CD4-positive, alpha-beta T cell treated with Interleukin-15 for 1 hour (primary cell): ENCODE results near the gene SOX9.
"Not testable (repeated sequence)": the region's sequence is repeated elsewhere in the genome, so short reads cannot be mapped to it uniquely, and the experiment has no call there.

Source experiments
- DNase-seq: peaks from one replicate; pipeline ENCODE4 v3.0.0-alpha.2; 2020

The SOX9 gene

DNA sequence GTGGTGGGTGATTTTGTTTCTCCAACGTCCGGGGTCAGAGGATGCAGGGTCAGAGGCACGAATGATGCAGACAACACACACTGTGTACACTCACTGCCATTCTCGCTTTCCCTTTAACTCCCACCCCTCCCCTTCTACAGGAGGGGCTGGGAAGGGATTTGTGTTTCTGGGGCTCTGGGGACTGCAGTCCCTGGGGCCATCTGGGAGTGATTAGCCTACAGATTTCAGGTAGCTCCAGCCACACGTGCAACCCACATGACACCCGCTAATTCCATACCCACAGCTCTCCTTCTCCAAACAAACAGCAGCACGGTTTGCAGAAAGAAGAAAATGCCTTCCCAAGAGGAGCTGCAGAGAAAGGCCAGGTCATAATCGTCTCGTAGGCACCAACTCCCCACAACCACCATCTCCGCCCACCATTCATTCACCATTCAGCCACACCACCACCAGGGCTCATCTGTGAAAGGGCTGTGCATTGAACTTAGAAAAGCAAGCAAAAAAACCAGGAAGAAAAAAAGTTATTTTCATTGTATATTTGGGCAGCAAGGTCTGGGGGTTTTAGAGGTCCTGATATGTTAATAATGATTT lies 9.4 kb upstream of the SOX9 start:
- DNase-seq: no peak

DNA sequence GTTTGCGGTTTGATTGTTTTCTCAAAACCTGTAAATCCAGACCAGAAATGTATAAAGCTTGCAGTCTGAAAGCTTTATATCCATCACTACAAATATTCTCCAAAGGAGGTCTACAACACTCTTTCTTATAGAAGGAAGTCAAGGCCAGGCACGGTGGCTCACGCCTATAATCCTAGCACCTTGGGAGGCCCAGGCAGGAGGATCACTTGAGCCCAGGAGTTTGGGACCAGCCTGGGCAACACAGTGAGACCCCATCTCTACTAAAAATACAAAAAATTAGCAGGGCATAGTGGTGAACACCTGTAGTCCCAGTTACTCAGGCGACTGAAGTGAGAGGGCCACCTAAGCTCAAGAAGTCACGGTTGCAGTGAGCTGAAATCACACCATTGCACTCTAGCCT lies 8.9 kb upstream of the SOX9 start:
- DNase-seq: not testable (repeated sequence)

DNA sequence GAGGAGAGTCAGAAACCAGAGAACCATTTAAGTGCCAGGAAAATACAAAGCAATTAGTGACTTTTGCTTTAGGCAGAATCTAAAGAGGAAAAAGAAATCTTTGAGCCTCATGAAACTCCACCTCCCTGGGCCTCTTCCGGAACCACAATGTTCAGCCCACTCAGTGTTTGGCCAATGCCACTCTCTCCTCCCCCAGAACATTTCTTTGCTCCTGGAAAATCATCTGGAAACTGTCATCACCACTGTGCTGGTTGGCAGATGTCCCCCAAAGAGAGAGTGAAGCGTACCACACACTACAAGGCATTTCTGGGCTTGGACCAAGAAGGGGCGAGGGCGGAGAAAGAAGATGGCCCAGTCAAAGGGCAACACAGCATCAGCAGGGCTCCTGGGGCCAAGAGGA lies 7.1 kb upstream of the SOX9 start:
- no peak for DNase-seq

DNA sequence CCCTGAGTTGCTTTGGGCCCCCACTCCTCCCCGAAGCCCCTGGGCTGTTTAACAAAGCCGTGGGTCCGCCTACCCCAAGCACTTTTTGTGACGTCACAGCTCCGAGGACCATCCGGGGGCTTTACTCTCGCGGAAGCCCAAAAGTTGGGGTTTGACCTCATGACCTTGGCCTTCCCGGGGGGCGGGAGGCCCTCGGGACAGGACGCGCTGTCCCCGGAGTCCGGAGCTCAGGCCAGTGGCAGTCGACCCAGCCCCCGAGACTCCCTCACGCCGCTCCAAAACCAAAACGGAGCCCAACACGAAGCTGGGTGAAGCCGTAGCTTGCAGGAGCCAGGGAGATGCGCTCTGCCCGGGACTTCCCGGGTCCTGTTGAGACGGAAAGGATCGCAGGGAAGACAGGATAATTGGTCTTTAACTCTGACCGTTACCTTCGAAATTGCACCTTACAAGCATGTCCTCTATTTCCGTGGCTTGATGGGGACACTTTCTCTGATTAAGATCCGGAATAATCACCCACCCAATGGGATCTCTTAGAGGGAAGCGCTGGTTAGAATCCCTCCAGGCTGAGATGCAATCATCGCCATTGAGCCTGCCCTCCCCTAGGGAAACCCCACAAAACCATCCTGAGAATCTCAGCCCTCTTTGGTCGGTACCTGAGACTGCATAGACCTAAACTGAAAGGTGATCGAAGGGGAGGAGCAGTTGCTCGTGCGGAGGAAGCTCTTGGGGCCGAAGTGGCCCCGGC lies 4.9 kb upstream of the SOX9 start:
- no peak for DNase-seq

DNA sequence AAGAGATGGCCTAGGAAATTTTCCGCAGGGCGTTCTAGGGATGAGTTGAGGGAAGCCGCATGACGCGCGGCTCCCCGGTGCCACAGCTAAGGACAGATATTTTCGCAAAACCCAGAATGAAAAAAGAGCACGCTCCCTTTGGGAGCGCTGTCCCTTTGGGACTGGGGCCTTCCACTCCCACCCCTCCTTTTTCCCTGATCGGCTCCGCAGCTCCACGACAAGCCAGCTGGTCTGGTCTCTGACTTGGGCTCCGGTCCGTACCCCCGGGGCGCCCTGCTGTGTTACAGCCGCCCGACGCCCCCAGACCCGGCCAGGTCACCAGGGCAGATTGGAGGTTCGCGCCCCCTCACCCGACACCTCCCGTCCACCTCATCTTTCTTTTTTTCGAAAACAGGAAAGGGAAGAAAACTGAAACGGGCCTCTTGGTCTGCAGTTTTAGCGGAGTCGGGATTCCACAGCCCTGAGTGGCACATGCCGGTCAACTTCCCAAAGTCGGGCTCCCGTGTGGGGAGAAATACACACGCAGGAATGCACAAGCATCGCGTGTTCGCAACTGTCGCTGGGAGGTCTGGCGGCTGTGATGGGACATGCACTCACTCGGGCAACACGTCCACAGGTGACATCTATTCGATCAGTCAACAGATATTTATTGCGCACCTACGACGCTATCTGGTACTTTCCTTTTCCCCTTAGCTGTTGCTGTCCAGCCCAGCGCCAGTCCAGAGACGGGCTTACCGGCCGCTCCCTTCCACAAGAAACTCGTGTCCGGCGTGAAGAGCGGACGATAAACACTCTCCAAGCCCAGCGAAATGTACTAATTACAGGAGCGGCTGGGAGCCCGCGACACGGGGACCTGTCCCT lies 3.9 kb upstream of the SOX9 start:
- no peak for DNase-seq

DNA sequence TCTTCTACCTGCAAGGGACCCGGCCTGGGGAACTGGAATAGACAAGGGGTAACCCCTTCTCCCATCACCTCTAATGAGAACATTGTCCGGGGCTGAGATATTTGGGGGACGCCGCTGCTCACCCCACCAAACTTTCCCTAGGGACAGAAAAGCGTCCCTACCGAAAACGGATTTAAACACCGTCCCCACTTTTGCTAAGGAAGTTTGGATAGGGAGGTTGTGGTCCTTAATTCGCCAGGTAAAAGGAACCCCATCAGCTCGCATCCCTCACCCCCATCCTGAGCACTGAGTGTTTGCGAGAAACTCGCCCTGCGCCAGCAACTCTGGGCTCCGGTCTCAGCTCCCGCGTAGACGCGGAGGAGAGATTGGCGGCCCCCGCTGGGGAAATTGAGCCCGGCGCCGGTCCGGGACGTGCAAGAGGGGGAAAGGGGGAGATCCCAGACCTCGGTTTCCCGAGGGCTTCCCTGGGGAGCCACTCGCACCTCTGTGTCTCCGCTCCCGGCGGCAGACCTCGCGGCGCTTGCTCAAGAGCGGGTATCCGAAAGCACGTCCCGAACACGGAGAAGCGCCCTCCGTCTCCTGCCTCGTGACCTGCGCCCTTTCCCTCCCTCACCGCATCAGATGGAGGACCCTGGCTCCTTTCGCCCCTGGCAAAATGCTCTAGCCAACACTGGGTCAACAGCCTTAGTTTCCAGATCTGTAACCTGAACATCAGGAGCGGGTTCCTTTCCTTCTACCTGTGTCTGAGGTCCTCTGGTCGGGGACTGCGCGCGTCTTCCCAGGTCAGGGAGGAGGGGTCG lies 3.1 kb upstream of the SOX9 start:
- DNase-seq: no peak

DNA sequence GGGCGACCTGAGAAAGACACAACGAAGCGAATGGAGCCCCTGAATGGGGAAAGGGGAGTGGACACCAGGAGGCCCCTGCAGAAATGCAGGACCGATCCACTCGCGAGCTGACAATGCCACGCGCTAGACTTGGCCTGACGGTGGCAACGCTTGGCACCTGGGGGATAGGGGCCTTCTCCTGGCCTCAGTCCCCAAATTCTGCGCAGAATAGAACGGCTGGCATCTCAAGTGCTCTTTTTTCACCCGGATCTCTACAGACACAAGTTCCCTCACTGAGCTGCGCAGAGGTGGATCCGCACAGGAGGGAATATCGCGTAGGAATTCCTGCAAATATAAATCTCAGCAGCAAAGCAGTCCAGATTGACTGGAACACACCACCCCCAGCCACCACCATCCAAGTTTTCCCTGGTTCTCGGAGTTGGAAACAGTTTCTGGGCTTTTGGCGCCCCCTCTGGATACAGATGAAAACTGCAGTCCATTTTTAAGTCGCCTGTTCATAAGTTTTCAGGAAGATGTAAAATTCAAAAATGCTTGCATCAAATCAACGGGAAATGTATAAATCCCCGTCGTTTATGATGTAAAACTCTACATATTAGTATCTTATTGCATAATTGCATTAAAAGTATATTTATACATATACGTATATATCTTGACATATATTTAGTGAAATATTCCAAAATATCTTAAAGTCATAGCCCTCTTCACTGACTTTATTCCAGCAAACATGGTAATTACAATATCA lies 2.3 kb upstream of the SOX9 start:
- no peak for DNase-seq

DNA sequence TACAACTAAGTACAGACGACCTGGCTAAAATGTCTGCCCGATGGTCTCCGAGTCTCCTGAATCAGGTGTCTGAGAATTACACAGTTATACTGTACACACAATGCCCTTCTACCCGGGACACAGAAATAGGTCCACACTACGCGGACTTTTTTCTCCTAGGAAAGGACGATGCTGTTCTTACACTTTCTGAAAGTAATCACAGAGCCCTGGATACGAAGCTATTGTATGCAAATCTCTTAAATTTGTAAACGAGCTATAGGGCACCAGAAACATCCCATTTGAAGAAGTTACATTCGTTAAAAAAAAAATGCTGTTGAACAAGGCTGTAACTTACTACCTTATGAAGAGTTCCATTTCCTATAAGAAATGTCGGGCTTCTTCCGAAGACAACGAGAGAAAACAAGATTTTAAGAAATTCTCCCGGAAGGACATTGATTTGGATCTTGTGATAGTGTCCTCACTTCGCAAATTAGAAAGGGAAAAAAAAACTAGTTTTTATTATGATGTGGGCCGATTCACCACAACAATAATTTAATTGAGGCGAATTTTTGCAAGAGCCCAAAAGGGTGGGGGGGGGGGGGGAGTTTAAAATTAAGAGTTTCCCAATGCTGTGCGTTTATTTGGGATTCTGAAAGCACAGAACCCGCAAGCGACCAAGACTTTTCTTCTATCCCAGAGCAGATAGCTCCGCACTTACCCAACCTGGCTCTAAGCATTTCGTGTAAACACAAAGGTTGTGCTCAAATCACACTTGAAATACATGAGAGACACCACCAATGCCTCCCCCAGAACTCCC lies 1.5 kb upstream of the SOX9 start:
- no peak for DNase-seq

DNA sequence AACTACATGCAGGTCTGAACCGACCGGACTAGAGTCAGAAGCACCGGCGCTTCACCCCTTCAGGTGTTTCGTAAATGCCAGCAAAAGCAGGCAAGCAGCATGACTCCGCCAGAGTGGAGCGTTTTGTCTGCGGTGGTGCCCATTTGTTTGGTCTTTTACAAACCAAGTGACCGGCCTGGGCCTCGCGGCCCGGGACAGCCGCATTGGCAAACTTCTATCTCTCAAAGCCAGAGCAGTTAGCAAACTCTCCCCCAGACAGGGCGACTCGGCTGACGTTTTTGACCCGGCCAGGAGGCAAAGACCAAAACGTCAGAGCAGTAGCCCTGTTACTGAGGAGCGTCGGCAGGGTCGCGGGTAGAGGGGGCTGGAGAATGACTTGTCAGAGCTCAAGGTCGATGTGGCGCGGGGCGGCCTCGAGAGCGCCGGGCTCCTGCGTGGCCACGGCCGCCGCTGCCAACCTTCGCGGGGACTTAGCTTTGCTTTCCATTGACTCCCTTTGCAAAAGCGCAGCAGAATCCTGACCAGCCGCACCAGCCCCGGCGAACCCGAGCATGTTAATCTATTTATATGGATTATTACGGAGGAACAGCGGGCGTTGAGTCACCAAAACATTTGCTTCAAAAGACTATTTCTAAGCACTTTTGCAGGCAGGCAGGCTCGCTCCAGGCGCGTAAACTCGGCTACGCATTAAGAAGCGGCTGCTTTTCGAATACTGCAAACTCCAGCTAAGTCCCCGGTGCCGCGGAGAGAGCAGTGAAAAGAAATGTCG lies 763 bp upstream of the SOX9 start:
- DNase-seq: no peak

DNA sequence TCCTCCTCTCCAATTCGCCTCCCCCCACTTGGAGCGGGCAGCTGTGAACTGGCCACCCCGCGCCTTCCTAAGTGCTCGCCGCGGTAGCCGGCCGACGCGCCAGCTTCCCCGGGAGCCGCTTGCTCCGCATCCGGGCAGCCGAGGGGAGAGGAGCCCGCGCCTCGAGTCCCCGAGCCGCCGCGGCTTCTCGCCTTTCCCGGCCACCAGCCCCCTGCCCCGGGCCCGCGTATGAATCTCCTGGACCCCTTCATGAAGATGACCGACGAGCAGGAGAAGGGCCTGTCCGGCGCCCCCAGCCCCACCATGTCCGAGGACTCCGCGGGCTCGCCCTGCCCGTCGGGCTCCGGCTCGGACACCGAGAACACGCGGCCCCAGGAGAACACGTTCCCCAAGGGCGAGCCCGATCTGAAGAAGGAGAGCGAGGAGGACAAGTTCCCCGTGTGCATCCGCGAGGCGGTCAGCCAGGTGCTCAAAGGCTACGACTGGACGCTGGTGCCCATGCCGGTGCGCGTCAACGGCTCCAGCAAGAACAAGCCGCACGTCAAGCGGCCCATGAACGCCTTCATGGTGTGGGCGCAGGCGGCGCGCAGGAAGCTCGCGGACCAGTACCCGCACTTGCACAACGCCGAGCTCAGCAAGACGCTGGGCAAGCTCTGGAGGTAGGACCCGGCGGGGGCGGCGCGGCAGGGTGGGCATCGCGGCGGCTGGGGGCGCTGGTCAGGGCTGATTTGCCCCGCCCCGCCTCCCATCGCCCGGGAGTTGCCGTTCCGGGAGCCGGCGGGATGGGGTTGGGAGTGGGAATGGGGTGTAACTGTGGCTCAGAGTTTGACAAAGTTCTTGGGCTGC lies 567 bp downstream of the SOX9 start:
- DNase-seq: no peak

DNA sequence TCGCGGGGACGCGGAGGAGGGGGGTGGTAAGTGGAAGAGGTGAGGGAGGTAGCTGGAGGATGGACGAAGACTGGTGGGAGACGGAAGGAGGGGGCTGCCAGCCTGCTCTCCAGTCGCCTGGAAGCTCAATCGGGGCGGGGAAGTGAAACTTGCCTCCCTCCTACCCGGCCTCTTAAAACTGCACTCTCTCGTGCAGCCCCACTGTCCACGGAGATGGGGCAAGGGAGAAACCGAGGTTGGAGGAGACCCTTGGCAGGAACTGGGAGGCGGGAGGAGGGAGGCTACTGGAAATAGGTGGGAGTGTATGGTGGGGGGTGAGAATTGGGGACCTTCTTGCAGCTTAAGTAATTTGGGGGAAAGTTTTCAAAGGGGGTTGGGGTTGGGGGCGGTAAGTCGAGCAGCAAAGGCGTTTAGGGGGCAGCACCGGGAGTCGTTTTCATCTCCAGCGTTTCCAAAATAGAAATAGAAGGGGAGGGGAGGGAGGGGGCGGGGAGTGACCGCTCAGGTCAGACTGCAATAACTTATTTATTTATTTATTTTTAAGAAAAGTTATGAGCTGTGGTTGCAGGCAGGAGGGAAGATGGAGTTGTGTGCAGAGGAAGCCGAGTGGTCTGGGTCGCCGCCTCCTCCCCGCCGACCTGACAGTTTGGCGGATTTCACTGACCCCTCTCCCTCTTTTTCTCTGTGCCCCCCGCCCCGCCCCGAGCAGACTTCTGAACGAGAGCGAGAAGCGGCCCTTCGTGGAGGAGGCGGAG lies 1.4 kb downstream of the SOX9 start:
- no peak for DNase-seq

DNA sequence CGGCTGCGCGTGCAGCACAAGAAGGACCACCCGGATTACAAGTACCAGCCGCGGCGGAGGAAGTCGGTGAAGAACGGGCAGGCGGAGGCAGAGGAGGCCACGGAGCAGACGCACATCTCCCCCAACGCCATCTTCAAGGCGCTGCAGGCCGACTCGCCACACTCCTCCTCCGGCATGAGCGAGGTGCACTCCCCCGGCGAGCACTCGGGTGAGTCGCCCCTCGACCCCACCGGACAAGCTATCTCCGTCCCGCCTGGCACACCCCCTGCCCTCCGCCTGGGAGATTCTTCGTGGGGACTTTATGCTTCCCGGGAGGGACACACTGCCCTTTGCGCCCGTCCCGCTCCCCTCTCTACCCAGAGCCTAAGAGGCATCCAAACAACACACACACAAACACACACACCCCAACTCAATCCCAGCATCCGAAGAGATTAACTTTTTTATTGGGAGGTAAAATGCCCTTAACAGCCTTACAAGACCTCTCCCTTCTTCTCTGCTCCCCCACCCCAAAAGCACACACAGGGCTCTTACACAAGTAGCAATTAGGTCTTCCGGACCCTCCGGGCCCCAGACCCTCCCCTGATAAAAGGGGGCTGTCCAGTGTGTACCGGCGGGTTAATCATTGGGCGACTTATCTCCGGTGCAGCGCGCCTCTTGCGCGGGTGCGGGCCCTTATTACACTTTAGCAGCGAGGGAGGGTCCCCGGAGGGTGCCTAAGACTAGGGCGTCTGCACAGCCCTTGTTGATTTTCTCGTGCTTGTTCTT lies 2.1 kb downstream of the SOX9 start:
- no peak for DNase-seq

DNA sequence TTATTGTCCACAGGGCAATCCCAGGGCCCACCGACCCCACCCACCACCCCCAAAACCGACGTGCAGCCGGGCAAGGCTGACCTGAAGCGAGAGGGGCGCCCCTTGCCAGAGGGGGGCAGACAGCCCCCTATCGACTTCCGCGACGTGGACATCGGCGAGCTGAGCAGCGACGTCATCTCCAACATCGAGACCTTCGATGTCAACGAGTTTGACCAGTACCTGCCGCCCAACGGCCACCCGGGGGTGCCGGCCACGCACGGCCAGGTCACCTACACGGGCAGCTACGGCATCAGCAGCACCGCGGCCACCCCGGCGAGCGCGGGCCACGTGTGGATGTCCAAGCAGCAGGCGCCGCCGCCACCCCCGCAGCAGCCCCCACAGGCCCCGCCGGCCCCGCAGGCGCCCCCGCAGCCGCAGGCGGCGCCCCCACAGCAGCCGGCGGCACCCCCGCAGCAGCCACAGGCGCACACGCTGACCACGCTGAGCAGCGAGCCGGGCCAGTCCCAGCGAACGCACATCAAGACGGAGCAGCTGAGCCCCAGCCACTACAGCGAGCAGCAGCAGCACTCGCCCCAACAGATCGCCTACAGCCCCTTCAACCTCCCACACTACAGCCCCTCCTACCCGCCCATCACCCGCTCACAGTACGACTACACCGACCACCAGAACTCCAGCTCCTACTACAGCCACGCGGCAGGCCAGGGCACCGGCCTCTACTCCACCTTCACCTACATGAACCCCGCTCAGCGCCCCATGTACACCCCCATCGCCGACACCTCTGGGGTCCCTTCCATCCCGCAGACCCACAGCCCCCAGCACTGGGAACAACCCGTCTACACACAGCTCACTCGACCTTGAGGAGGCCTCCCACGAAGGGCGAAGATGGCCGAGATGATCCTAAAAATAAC lies 3.0 kb downstream of the SOX9 start:
- DNase-seq: no peak

DNA sequence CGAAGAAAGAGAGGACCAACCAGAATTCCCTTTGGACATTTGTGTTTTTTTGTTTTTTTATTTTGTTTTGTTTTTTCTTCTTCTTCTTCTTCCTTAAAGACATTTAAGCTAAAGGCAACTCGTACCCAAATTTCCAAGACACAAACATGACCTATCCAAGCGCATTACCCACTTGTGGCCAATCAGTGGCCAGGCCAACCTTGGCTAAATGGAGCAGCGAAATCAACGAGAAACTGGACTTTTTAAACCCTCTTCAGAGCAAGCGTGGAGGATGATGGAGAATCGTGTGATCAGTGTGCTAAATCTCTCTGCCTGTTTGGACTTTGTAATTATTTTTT lies 3.6 kb downstream of the SOX9 start:
- DNase-seq: no peak

DNA sequence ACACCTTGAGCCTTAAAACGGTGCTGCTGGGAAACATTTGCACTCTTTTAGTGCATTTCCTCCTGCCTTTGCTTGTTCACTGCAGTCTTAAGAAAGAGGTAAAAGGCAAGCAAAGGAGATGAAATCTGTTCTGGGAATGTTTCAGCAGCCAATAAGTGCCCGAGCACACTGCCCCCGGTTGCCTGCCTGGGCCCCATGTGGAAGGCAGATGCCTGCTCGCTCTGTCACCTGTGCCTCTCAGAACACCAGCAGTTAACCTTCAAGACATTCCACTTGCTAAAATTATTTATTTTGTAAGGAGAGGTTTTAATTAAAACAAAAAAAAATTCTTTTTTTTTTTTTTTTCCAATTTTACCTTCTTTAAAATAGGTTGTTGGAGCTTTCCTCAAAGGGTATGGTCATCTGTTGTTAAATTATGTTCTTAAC lies 4.4 kb downstream of the SOX9 start:
- DNase-seq: no peak

DNA sequence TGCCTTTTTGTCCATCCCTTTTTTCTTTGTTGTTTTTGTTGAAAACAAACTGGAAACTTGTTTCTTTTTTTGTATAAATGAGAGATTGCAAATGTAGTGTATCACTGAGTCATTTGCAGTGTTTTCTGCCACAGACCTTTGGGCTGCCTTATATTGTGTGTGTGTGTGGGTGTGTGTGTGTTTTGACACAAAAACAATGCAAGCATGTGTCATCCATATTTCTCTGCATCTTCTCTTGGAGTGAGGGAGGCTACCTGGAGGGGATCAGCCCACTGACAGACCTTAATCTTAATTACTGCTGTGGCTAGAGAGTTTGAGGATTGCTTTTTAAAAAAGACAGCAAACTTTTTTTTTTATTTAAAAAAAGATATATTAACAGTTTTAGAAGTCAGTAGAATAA lies 4.9 kb downstream of the SOX9 start:
- DNase-seq: no peak
